HL-60/S4 treated with retinoic acid at 250 ng/mL for 4 days and 3 days (cell line): ENCODE data around the gene INTS15.

Experiments used
- in situ Hi-C: fragments of 300-500 bp; cut with MboI; formaldehyde crosslinking; loops from 2 replicates; pipeline ENCODE4 v1.7.0; 2022; ENCODE audit warnings: low sequenced_read_pairs

Gene INTS15

GRCh38 chr7:6589829-6590644 lies at the start of gene INTS15:
Gene INTS15, plus strand, starts transcription at chr7:6590021. Its CDS starts 263 bp downstream, at chr7:6590284.
- in situ Hi-C loops: no loop called here

- in situ Hi-C loops: no loop called here
Observed at GRCh38 chr7:6542368-6542767, 47.5 kb upstream of the INTS15 start.

GRCh38 chr7:6545398-6546126 lies 44.3 kb upstream of the INTS15 start:
- in situ Hi-C loops: no loop called here

GRCh38 chr7:6546498-6547251 lies 43.1 kb upstream of the INTS15 start:
- in situ Hi-C loops: no loop called here

GRCh38 chr7:6547400-6547799 lies 42.4 kb upstream of the INTS15 start:
- in situ Hi-C loops: no loop called here

GRCh38 chr7:6551016-6551511 lies 38.8 kb upstream of the INTS15 start, which contains the start of gene GRID2IP:
Gene GRID2IP, minus strand, starts transcription at chr7:6551461. Its CDS starts 25 bp downstream, at chr7:6551436.
- in situ Hi-C loops: no loop called here

- in situ Hi-C loops: no loop called here
Observed at GRCh38 chr7:6553448-6554044, 36.3 kb upstream of the INTS15 start.

GRCh38 chr7:6554848-6555247 lies 35.0 kb upstream of the INTS15 start:
- in situ Hi-C loops: no loop called here

- in situ Hi-C loops: no loop called here
Observed at GRCh38 chr7:6556196-6556595, 33.6 kb upstream of the INTS15 start.

- in situ Hi-C loops: no loop called here
Observed at GRCh38 chr7:6558837-6559236, 31.0 kb upstream of the INTS15 start.

GRCh38 chr7:6559896-6560295 lies 29.9 kb upstream of the INTS15 start:
- in situ Hi-C loops: no loop called here

- in situ Hi-C loops: no loop called here
Observed at GRCh38 chr7:6562106-6562505, 27.7 kb upstream of the INTS15 start.

GRCh38 chr7:6563936-6564770 lies 25.7 kb upstream of the INTS15 start:
- in situ Hi-C loops: no loop called here

- in situ Hi-C loops: no loop called here
Observed at GRCh38 chr7:6565655-6566054, 24.2 kb upstream of the INTS15 start.

GRCh38 chr7:6567886-6568285 lies 21.9 kb upstream of the INTS15 start:
- in situ Hi-C loops: no loop called here

- in situ Hi-C loops: no loop called here
Observed at GRCh38 chr7:6571160-6571779, 18.6 kb upstream of the INTS15 start.

GRCh38 chr7:6575281-6576023 lies 14.4 kb upstream of the INTS15 start:
- in situ Hi-C loops: no loop called here

- in situ Hi-C loops: no loop called here
Observed at GRCh38 chr7:6576024-6576866, 13.6 kb upstream of the INTS15 start.
